PC-9 (cell line): ENCODE data around the gene ATP2B3.

ENCODE experiments used
- CTCF ChIP-seq: fragments of 200-600 bp; sonication (generic); conservative IDR thresholded peaks from 2 replicates; pipeline ENCODE4 v1.6.1; 2017; ENCODE audit warnings: mixed run types, antibody characterized with exemption, mild to moderate bottlenecking, moderate library complexity
- EZH2 ChIP-seq: fragments of 200-600 bp; sonication (generic); IDR thresholded peaks from 2 replicates; pipeline ENCODE4 v1.8.0; 2017; ENCODE audit warnings: antibody characterized with exemption, low read depth

DNA sequence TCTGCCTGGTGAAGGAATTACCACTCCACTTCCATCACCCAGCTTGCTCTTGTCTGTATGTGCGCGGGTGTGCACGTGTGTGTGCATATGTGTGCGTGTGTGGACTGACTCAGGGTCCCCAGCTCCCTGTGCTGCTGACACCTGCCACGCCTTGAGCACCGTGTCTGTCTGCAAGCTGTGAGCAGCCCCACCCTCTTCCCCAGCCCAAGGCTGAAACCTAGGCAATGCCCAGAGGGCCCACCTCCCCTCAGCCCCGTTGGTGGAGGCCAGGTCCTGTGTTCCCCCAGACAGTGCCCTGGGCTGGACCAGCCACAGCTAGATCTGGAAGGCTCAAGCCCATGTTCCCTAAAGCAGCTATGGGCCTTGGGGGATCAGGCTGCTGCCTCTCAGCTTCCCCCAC, 83.5 kb downstream of the ATP2B3 start:
- no peak for TF ChIP-seq EZH2
- TF ChIP-seq CTCF = no peak
